ENCODE results near the gene RNF103. TPM values are rescaled to one million over a fixed set of nuclear protein-coding genes. Genes with fewer than 3 reads are reported as not detected.
"Not testable (repeated sequence)": the region's sequence is repeated elsewhere in the genome, so short reads cannot be mapped to it uniquely, and the experiment has no call there.

RNF103 gene
- total RNA-seq, 1 experiment from 2014 or later, result 16.1 TPM

DNA sequence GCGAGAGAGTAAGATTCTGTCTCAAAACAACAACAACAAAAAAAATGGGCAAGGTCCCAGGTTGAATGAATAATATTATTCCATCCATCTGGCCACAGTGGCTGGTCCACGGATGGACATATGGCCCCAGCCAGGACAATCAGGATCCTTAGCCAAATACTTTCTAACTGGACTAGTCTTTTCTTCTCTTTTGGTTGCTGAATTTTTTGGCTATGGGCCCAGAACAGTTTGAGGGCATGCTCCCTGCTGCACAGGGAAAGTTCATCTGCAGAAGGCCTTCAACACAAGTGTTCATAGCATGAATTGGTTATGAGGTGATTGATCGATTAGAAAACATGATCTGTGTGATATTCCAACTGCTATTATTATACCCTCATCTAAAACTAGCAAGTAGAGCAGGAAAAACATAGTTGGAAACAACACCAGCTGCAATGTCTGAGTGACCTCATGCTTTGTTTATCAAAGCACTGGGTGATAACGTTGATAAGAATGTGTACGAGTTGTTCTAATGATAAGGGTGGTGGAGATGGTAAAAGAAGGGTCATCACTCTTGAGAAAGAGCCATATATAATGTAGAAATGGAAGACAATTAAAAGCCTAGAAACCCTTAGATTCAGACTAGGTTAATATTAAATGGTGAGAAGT lies 47.8 kb upstream of the RNF103 start:
- no TSS peak for BruUV-seq (replicated peaks)
- H3K27me3 ChIP-seq (ENCODE audit: insufficient read depth, low read length), result no peaks in the 10 kb centered on the region
- no peak overlapping the region for H3K4me2 ChIP-seq (ENCODE audit: low read length)
- no peak overlapping the region for H2AFZ ChIP-seq (ENCODE audit: low read depth, low read length, poor library complexity, severe bottlenecking)
- RAD21 ChIA-PET (ENCODE audit: low non-redundant PET in 1 of 2, low total read pairs in 2 of 2, uncharacterized antibody in 2 of 2, unreplicated experiment in 2 of 2), result no interaction called here
- H4K20me1 ChIP-seq (ENCODE audit: insufficient read depth), result no peaks in the 10 kb centered on the region
- no peak overlapping the region for H3K9ac ChIP-seq (ENCODE audit: low read length)
- no peak overlapping the region for H3K27ac ChIP-seq (ENCODE audit: low read depth, low read length)
- TF ChIP-seq SP1 (IDR thresholded peaks at IDR 0.05; ENCODE audit: low read depth), result no peak
- TF ChIP-seq ZNF274 (IDR thresholded peaks at IDR 0.05; ENCODE audit: low read depth, low read length), result no peak
- TF ChIP-seq, protein P1, sequence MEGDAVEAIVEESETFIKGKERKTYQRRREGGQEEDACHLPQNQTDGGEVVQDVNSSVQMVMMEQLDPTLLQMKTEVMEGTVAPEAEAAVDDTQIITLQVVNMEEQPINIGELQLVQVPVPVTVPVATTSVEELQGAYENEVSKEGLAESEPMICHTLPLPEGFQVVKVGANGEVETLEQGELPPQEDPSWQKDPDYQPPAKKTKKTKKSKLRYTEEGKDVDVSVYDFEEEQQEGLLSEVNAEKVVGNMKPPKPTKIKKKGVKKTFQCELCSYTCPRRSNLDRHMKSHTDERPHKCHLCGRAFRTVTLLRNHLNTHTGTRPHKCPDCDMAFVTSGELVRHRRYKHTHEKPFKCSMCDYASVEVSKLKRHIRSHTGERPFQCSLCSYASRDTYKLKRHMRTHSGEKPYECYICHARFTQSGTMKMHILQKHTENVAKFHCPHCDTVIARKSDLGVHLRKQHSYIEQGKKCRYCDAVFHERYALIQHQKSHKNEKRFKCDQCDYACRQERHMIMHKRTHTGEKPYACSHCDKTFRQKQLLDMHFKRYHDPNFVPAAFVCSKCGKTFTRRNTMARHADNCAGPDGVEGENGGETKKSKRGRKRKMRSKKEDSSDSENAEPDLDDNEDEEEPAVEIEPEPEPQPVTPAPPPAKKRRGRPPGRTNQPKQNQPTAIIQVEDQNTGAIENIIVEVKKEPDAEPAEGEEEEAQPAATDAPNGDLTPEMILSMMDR (IDR thresholded peaks at IDR 0.05 in 2 of 3, conservative IDR thresholded peaks at IDR 0.05 in 1 of 3; ENCODE audit: borderline replicate concordance in 1 of 3, insufficient read depth in 1 of 3, low read depth in 2 of 3, low read length in 2 of 3), result no peak
- TF ChIP-seq JUND (IDR thresholded peaks at IDR 0.05), result no peak
- TF ChIP-seq ZFX (IDR thresholded peaks at IDR 0.05), result no peak
- TF ChIP-seq, protein P2, sequence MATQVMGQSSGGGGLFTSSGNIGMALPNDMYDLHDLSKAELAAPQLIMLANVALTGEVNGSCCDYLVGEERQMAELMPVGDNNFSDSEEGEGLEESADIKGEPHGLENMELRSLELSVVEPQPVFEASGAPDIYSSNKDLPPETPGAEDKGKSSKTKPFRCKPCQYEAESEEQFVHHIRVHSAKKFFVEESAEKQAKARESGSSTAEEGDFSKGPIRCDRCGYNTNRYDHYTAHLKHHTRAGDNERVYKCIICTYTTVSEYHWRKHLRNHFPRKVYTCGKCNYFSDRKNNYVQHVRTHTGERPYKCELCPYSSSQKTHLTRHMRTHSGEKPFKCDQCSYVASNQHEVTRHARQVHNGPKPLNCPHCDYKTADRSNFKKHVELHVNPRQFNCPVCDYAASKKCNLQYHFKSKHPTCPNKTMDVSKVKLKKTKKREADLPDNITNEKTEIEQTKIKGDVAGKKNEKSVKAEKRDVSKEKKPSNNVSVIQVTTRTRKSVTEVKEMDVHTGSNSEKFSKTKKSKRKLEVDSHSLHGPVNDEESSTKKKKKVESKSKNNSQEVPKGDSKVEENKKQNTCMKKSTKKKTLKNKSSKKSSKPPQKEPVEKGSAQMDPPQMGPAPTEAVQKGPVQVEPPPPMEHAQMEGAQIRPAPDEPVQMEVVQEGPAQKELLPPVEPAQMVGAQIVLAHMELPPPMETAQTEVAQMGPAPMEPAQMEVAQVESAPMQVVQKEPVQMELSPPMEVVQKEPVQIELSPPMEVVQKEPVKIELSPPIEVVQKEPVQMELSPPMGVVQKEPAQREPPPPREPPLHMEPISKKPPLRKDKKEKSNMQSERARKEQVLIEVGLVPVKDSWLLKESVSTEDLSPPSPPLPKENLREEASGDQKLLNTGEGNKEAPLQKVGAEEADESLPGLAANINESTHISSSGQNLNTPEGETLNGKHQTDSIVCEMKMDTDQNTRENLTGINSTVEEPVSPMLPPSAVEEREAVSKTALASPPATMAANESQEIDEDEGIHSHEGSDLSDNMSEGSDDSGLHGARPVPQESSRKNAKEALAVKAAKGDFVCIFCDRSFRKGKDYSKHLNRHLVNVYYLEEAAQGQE (IDR thresholded peaks at IDR 0.05; ENCODE audit: low read depth), result no peak
- TF ChIP-seq, protein P3, sequence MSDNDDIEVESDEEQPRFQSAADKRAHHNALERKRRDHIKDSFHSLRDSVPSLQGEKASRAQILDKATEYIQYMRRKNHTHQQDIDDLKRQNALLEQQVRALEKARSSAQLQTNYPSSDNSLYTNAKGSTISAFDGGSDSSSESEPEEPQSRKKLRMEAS (IDR thresholded peaks at IDR 0.05), result no peak
- no peak for TF ChIP-seq TCF7L2 (IDR thresholded peaks at IDR 0.05; ENCODE audit: borderline replicate concordance, extremely low read depth, insufficient read depth, insufficient read length)
- TF ChIP-seq EZH2phosphoT487 (IDR thresholded peaks at IDR 0.05; ENCODE audit: borderline replicate concordance), result no peak
- TF ChIP-seq ATF3 (IDR thresholded peaks at IDR 0.05), result no peak
- no peak for TF ChIP-seq SIN3A (IDR thresholded peaks at IDR 0.05; ENCODE audit: low read depth)
- no peak for TF ChIP-seq EGR1 (IDR thresholded peaks at IDR 0.05; ENCODE audit: low read depth)
- TF ChIP-seq POLR2A (IDR thresholded peaks at IDR 0.05; ENCODE audit: borderline replicate concordance, extremely low read depth, insufficient read depth, insufficient read length), result no peak
- no peak for TF ChIP-seq EZH2 (IDR thresholded peaks at IDR 0.05)
- CTCF ChIA-PET, result no interaction called here
- H3K79me2 ChIP-seq (ENCODE audit: insufficient read depth, low read length), result no peaks in the 10 kb centered on the region
- DNase-seq (ENCODE audit: low read depth, low spot score) (no peak), ATAC-seq (no peak)
- no peaks in the 10 kb centered on the region for H3K9me2 ChIP-seq (ENCODE audit: insufficient read depth)
- no peaks in the 10 kb centered on the region for H3K9me3 ChIP-seq (ENCODE audit: control insufficient read depth in 1 of 2, insufficient read depth in 1 of 2, low read depth in 1 of 2, low read length in 2 of 2)
- intact Hi-C loops (cut with micrococcal nuclease), result no loop called here
- H3K4me1 ChIP-seq (ENCODE audit: control insufficient read depth in 1 of 2, insufficient read depth in 2 of 2, low read length in 2 of 2), result no peaks in the 10 kb centered on the region
- POLR2A ChIA-PET, result no interaction called here
- no peak overlapping the region for H3K4me3 ChIP-seq (replicated peaks in 1 of 2; ENCODE audit: low read depth in 1 of 2, low read length in 2 of 2)
- H3K36me3 ChIP-seq (ENCODE audit: control insufficient read depth in 1 of 2, insufficient read depth in 2 of 2, low read length in 2 of 2), result no peaks in the 10 kb centered on the region

GRCh38 chr2:86669323-86669722 lies 45.7 kb upstream of the RNF103 start:
- H3K36me3 ChIP-seq (ENCODE audit: control insufficient read depth in 1 of 2, insufficient read depth in 2 of 2, low read length in 2 of 2); intact Hi-C loops (cut with micrococcal nuclease); H2AFZ ChIP-seq (ENCODE audit: low read depth, low read length, poor library complexity, severe bottlenecking); DNase-seq (ENCODE audit: low read depth, low spot score); H4K20me1 ChIP-seq (ENCODE audit: insufficient read depth); POLR2A ChIA-PET; BruUV-seq (replicated peaks); H3K9ac ChIP-seq (ENCODE audit: low read length); H3K4me2 ChIP-seq (ENCODE audit: low read length); H3K27me3 ChIP-seq (ENCODE audit: insufficient read depth, low read length); RAD21 ChIA-PET (ENCODE audit: low non-redundant PET in 1 of 2, low total read pairs in 2 of 2, uncharacterized antibody in 2 of 2, unreplicated experiment in 2 of 2); H3K4me1 ChIP-seq (ENCODE audit: control insufficient read depth in 1 of 2, insufficient read depth in 2 of 2, low read length in 2 of 2); ATAC-seq; H3K79me2 ChIP-seq (ENCODE audit: insufficient read depth, low read length); CTCF ChIA-PET; H3K9me3 ChIP-seq (ENCODE audit: control insufficient read depth in 1 of 2, insufficient read depth in 1 of 2, low read depth in 1 of 2, low read length in 2 of 2); H3K27ac ChIP-seq (ENCODE audit: low read depth, low read length); H3K4me3 ChIP-seq (replicated peaks in 1 of 2; ENCODE audit: low read depth in 1 of 2, low read length in 2 of 2); H3K9me2 ChIP-seq (ENCODE audit: insufficient read depth): not testable (repeated sequence)
